ENCODE measurements around the gene DPF3.

Gene DPF3

DNA sequence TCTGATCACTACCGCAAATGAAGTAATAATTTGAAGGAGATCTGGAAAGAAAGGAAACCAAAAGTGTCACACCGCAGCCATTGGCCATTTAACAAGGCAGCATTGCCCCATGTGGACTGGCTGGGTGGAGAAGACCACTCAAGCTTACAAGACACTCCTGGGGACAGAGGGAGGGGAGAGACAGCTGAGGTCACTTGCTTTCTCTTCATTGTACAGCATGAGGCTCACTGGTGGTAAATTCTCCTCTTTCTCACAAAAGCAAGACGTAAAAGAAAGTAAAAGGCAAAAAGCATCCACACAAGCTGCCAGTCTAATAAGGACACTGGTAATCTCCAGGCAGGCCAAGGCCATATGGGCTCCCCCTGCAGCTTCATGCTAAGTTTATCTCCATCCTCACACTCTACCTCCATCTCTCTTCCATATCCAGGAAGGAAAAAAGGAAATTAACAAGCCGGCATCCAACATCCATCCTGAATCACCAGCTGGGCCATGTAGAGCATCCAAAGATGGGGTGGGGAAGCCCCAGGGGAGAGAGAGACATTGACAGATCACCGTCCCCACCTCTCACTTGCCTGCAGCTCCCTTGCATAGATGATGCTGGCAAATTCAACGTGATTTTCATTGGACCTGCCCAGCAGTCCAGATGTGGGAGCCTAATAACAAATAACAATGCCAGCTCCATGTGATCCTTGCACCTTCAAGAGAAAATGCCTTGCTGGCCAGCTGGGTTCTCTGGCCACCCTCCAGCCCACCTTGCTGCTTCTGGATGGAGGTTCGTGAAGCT lies 100.6 kb downstream of the DPF3 start:
- DNase-seq (ENCODE audit: low read depth) = no peak

GRCh38 chr14:72792051-72792788 lies 101.7 kb downstream of the DPF3 start:
- DNase-seq (ENCODE audit: low read depth) = no peak

GRCh38 chr14:72790887-72791566 lies 102.9 kb downstream of the DPF3 start:
- DNase-seq (ENCODE audit: low read depth) = no peak

GRCh38 chr14:72788972-72789728 lies 104.8 kb downstream of the DPF3 start:
- DNase-seq (ENCODE audit: low read depth) = no peak

DNA sequence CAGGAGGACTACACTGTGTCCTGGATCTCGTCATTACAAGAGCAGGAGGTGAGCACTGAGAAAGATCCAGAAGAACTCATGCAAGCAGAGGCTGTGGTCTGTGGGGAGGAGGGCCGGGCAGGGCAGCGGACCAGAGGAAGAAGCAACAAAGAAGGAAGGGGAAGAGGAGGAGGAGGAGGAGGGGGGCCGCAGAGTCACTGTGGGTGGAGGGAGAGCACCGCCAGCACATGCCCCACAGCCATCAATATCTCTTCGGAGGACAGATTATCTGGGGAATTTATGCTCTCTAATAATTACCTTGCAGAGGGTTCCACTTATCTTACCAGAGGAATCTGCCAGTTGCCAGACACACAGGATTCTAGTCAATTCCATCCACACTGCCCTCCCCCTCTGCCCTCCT lies 105.6 kb downstream of the DPF3 start:
- DNase-seq (ENCODE audit: low read depth) = no peak

GRCh38 chr14:72787841-72788240 lies 106.1 kb downstream of the DPF3 start:
- no peak for DNase-seq (ENCODE audit: low read depth)

DNA sequence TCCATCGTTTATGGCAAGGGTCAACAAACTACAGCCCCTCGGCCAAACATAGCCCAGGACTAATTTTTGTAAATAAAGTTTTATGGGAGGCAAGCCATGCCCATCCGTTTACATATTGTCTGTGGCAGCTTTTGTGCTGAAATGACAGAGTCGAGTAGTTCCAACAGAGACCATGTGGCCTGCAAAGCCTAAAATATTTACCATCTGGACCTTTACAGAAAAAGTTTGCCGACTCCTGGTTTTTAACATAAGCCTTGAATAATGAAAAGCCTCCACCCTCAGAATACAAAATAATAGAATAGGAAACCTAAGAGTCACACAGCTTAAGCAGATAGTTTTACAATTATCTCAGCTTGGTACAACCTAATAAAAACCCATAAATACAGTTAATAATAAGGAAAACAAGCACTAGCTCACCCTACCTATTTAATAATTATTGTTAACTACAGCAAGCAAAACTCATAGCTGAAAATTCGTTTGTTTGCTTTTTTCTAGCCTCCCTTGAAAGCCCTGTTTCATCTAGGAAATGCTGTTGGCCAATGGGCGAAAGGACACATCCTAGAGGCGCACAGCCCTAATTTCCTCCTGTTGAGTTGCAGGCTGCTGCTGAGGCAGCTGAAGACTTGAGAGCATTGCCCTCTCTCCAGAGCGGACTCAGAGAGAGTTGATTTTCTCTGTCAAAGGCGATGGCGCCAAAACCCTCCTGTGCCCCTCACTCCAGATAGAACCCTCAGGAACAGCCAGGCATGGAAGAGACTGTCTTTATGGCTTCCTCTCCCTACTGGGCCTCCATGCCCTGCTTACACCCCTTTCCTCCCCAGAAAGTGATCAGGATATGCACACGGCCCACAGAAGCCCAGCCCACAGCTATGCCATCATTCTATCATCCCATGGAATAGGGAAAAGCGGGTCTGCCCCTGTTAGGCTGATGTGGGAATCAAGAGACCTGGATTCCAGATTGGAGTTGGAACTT lies 107.2 kb downstream of the DPF3 start:
- no peak for DNase-seq (ENCODE audit: low read depth)

- no peak for DNase-seq (ENCODE audit: low read depth)
These were observed 110.2 kb downstream of the DPF3 start for GRCh38 chr14:72783741-72784140.

DNA sequence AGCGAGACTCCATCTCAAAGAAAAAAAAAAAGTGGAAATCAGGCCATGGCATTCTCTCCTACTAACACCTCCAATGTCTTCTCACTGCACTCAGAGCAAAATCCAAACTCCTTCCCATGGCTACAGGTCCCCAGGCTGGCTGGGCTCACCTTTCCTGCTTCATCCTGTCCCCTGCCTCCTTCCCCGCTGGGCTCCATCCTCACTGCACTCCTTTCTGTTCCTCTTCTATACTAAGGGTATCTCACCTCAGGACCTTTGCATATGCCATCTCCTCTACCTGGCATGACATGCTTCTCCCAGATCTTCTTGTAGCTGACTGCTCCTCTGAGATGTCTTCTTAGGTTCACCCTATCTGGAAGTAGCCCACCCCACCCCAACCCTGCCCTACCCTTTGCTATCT lies 111.1 kb downstream of the DPF3 start:
- no peak for DNase-seq (ENCODE audit: low read depth)

GRCh38 chr14:72781561-72782508 lies 112.1 kb downstream of the DPF3 start:
- no peak for DNase-seq (ENCODE audit: low read depth)

DNA sequence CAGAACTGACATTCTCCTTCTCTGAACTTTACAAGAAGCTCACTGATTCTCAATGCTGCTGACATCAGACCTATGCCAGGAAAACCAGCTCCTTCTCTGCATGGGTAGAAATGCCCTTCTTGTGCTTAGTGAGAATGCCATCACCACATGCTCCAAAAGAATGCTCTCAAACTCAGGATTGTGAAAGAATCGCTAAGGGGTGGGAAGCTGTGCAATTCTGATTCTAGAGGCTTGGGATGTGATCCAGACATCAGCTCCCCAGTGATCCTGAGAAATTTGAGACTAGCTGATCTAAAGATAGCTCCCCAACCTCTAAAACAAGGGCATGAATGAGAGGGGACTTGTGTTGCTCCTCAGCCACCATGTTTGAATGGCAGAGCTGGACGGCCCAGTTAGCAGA lies 113.2 kb downstream of the DPF3 start:
- DNase-seq (ENCODE audit: low read depth) = no peak

DNA sequence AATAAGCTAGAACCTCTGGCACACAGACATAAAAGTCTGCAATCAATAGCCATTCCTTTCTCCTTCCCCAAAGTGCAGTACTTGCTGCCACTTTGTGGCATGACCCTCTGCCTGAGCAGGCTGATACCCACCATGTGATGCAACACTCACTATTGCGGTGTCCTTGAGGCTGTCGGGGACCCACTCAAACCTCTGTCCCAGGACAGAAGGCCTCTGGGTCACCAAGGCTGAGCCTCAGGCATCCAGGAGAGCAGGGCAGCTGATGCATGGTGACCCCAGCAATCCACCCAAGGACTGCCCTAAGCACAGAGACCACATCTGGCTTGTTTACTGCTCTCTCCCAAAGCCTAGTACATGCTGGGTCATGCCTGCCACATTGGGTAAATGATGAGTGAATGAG lies 114.2 kb downstream of the DPF3 start:
- DNase-seq (ENCODE audit: low read depth) = no peak

- no peak for DNase-seq (ENCODE audit: low read depth)
These were observed 116.3 kb downstream of the DPF3 start for GRCh38 chr14:72777636-72778035.

DNA sequence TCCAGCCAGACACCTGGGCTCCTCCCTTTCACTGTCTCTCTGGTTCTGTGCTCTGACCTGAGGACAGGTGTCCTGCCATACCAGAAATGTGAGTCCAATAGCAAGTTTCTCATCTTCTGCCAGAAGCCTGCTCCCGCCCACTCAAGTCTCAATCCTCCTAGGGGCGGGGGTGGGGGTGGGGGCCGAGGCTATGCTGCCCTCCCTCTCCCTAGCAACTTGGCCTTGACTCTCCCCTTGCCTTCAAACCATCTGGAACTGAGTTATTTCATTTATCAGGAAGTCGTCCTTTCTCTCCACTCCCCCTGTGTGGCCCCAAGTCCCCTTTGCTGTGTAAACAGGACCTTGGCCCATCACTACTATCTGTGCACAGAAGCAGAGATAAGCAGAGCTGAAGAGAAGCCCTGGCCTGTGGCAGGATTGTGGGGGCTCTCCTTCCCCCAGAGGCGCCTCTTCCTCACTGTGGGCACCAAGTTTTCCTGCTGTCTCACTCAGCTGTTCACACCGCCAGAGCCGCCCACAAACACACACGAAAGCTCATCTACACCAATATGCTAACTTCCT lies 117.1 kb downstream of the DPF3 start:
- no peak for DNase-seq (ENCODE audit: low read depth)

DNA sequence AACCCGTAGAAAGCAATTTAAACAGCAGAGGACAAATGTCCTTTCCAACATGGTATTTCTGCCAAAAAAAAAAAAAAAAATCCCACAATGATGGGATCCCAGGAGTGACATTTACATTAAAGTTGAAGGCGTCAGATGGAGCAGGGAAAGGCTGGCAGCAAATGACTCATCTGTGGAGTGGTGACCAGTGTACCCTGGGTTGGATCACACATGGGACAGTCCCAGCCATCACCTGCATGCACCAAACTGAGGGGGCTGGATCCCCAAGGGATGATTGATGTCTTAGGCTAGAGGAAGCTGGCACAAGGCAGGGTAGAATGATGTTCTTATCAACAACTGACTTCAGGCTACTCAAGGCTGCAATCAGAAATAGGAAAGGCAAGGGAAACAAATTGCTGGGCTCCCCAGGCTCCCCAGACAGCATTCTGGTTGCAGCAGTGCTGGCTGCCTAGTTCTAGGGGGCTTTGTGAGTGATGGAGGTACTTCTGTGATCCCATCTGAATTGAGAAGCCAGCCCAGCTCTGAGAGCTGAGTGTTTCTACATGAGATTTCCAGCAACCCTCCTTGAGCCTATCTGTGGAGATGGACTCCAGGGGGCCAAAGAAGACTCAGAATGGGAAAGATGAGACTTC lies 117.9 kb downstream of the DPF3 start:
- DNase-seq (ENCODE audit: low read depth) = no peak

DNA sequence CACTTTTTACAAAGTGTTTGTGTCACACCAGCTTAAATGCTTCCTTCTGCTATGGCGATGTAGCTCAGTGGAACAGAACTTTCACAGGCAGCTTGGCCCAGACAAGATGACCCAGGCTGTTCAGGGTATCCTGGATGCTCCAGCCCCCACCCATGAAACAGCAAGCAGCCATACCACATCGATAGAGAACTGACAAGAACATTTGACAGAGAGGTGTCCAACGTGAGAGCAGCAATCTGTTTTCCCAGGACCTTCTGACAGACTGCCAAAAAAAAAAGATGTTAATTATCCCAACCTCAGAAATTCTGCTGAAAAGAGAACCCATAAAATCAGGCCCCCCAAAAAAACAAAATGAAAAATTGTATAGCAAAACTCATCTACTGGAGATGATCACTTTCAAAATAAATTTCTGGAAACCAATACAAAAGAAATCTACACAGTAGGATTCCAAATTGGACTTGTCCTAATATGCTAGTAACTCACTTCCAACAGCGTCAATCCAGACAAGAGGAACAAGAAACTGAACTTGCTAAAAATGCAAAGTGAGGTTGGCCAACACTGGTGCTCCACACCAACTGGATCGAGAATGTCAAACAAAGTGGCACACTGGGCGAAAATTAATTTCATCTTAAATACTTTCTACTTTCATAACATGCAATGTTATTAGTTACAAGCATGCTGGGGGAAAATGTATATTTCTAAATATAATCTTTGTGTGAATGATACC lies 118.8 kb downstream of the DPF3 start:
- no peak for DNase-seq (ENCODE audit: low read depth)

GRCh38 chr14:72774141-72774540 lies 119.8 kb downstream of the DPF3 start:
- DNase-seq (ENCODE audit: low read depth) = no peak

DNA sequence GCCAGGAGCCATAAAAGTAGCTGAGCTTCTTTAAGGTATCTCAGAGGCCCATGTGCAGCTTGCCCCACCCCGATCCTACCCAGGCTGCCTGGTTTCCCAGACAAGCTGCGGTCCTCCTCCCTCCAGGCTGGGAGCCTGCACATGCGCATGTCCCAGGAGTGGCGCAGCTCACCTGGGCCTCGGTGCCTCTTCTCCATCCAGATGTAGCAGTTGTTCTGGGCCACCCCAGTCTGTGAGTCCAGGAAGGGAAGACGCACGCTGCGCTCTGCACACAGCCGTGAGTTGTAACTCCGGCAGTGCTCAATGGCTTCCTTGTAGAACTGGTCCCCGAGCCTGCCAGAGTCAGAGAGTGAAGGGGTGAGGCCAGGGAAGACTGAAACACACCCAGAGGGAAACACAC lies 122.3 kb downstream of the DPF3 start:
- no peak for DNase-seq (ENCODE audit: low read depth)
